Cardiac septum (tissue), 1 donor: ENCODE results near the gene UBQLNL. TPM values are rescaled to one million over a fixed set of nuclear protein-coding genes. Genes with fewer than 3 reads are reported as not detected.

Experiments used
- total RNA-seq: library from RNA; stranded (reverse); fragmentation: NEBNext Ultra II Directional; extraction: Animal tissue kit (Norgen Biotek cat#: 25700); gene quantifications from one replicate; pipeline ENCODE4 v1.2.1, GENCODE V29; 2021
- donor health status: DM: no; HTN: no; CAD: no.

The UBQLNL gene
- total RNA-seq, 1 donor from 2014 or later = 0.11 TPM

Other genes with a start within 250 kb of the UBQLNL start
- not detected for gene HBE1, start 246.8 kb downstream of the UBQLNL start, total RNA-seq
- not detected for gene OR51B4, start 214.8 kb downstream of the UBQLNL start, total RNA-seq
- not detected for gene OR51B2, start 192.4 kb downstream of the UBQLNL start, total RNA-seq
- not detected for gene OR51B5, start 173.2 kb downstream of the UBQLNL start, total RNA-seq
- gene OR51B6, start 165.2 kb downstream of the UBQLNL start, total RNA-seq = not detected
- not detected for gene OR51M1, start 132.9 kb downstream of the UBQLNL start, total RNA-seq
- not detected for gene OR51Q1, start 94.6 kb downstream of the UBQLNL start, total RNA-seq
- not detected for gene OR51I1, start 75.2 kb downstream of the UBQLNL start, total RNA-seq
- not detected for gene OR51I2, start 67.4 kb downstream of the UBQLNL start, total RNA-seq
- gene OR52D1, start 28.0 kb downstream of the UBQLNL start, total RNA-seq = not detected
- not detected for gene UBQLN3, start 6.7 kb downstream of the UBQLNL start, total RNA-seq
- gene OR52H1, start 31.8 kb upstream of the UBQLNL start, total RNA-seq = not detected
- gene OR52B6, start 64.2 kb upstream of the UBQLNL start, total RNA-seq = not detected
- gene TRIM6, start 79.9 kb upstream of the UBQLNL start, total RNA-seq = 0.46 TPM
- gene TRIM34, start 108.3 kb upstream of the UBQLNL start, total RNA-seq = 2.3 TPM
- gene TRIM5, start 168.4 kb upstream of the UBQLNL start, total RNA-seq = 6.4 TPM
- gene TRIM22, start 173.1 kb upstream of the UBQLNL start, total RNA-seq = 16.1 TPM
- not detected for gene OR56B1, start 219.7 kb upstream of the UBQLNL start, total RNA-seq
- not detected for gene OR52N4, start 237.5 kb upstream of the UBQLNL start, total RNA-seq